22Rv1 (cell line): Measurements from ENCODE around the gene MED26.

Experiments
- CTCF ChIP-seq: fragments of 450-650 bp; IDR thresholded peaks from 2 replicates; pipeline ENCODE4 v1.5.1; 2017; ENCODE audit warnings: mild to moderate bottlenecking
- ZFX ChIP-seq: fragments of 450-650 bp; IDR thresholded peaks from 2 replicates; pipeline ENCODE4 v1.6.1; 2017; ENCODE audit warnings: antibody characterized with exemption, borderline replicate concordance

GRCh38 chr19:16579381-16579780, 48.6 kb downstream of the MED26 start:
- no peak for TF ChIP-seq CTCF
- TF ChIP-seq ZFX, result no peak
